DND-41 (cell line): ENCODE data around the gene C1QTNF2.
"Not testable (repeated sequence)": the region's sequence is repeated elsewhere in the genome, so short reads cannot be mapped to it uniquely, and the experiment has no call there.

Experiments
- ATAC-seq: fragments of 200-7000 bp; cut with Tn5 transposase; 3 replicates; pipeline ENCODE4 v1.9.1; 2021; ENCODE audit warnings: low read depth; ENCODE audit not compliant: insufficient read depth
- DNase-seq: peaks from one replicate; pipeline ENCODE4 v3.0.0-alpha.2; 2020
- H2AFZ ChIP-seq: 2 replicates; pipeline ENCODE4 v1.6.0; 2012; ENCODE audit warnings: low read depth, low read length
- H3K27ac ChIP-seq: 2 replicates; pipeline ENCODE4 v1.5.1; 2012; ENCODE audit warnings: low read length, inconsistent platforms
- H3K27me3 ChIP-seq: fragments of 200-600 bp; sonication (generic); 2 replicates; pipeline ENCODE4 v1.6.0; 2012; ENCODE audit warnings: low read length, mild to moderate bottlenecking, inconsistent platforms; ENCODE audit not compliant: insufficient read depth, poor library complexity
- H3K36me3 ChIP-seq: 2 replicates; pipeline ENCODE4 v1.5.1; 2012; ENCODE audit warnings: low read length, inconsistent platforms; ENCODE audit not compliant: insufficient read depth
- H3K4me1 ChIP-seq: 2 replicates; pipeline ENCODE4 v1.5.1; 2012; ENCODE audit warnings: mild to moderate bottlenecking, low read length; ENCODE audit not compliant: insufficient read depth
- H3K4me2 ChIP-seq: 2 replicates; pipeline ENCODE4 v1.6.0; 2012; ENCODE audit warnings: mild to moderate bottlenecking, moderate library complexity, low read length, inconsistent platforms; ENCODE audit not compliant: insufficient read depth
- H3K4me3 ChIP-seq, 2 experiments: fragments of 200-600 bp in 1 of 2; shearing (Covaris generic) in 1 of 2; 2 replicates each; pipeline ENCODE4 v1.5.1; 2012 to 2016; ENCODE audit warnings: inconsistent platforms in 2 of 2, low read length in 2 of 2, mild to moderate bottlenecking in 2 of 2, low read depth in 1 of 2, moderate library complexity in 1 of 2
- H3K79me2 ChIP-seq: 2 replicates; pipeline ENCODE4 v1.6.0; 2012; ENCODE audit warnings: low read length, inconsistent platforms; ENCODE audit not compliant: insufficient read depth
- H3K9ac ChIP-seq: 2 replicates; pipeline ENCODE4 v1.6.0; 2012; ENCODE audit warnings: low read depth, mild to moderate bottlenecking, inconsistent platforms, low read length, moderate library complexity
- H3K9me3 ChIP-seq: 2 replicates; pipeline ENCODE4 v1.5.1; 2012; ENCODE audit warnings: low read length, moderate library complexity, mild to moderate bottlenecking, inconsistent platforms; ENCODE audit not compliant: insufficient read depth, severe bottlenecking
- H4K20me1 ChIP-seq: 2 replicates; pipeline ENCODE4 v1.6.0; 2012; ENCODE audit warnings: low read length; ENCODE audit not compliant: insufficient read depth
- EZH2 ChIP-seq: IDR thresholded peaks from 3 replicates; pipeline ENCODE4 v1.6.1; 2012; ENCODE audit warnings: borderline replicate concordance, low read depth, mild to moderate bottlenecking, moderate library complexity, low read length, inconsistent platforms; ENCODE audit not compliant: severe bottlenecking
- TF ChIP-seq, protein P1 (sequence below): IDR thresholded peaks from 2 replicates; pipeline ENCODE4 v1.5.1; 2012; ENCODE audit warnings: borderline replicate concordance, low read length, moderate library complexity, mild to moderate bottlenecking; ENCODE audit not compliant: poor library complexity, severe bottlenecking; ENCODE audit errors: extremely low read depth

The C1QTNF2 gene

DNA sequence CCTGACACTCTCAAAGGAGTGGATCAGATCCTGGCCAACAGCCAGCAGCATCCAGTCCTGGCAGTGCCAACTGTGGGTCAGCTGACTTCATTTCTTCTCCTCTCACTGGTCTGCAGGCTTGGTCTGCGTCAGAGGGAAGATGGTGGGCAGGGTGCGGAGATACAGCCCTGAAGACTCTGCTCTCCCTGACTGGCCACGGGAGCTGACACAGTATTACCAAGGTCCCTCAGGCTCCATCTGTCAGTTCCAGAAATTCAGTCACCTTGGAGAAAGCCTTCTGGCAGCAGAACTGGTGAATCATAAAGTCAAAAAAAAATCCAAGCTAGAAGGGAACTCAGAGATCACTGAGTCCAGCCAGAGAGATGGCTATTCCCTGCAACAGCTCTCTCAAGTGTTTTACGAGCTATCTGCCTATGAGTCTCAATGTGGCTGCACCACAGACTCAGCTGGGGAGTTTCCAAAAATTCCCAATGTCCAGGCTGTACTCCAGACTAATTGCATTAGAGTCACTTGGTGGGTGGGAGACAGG, 27.9 kb downstream of the C1QTNF2 start:
- Histone ChIP-seq H3K27ac (no peak overlapping the region), H3K9ac (no peak overlapping the region), H3K79me2 (no peaks in the 10 kb centered on the region), H3K27me3 (no peaks in the 10 kb centered on the region), H3K4me2 (no peak overlapping the region), H3K36me3 (no peaks in the 10 kb centered on the region), H3K9me3 (no peaks in the 10 kb centered on the region), H2AFZ (no peak overlapping the region), H3K4me3 (no peak overlapping the region), H4K20me1 (no peaks in the 10 kb centered on the region), H3K4me1 (peaks cover 4% of the 10 kb centered on the region; the same call in 1 of the 2 replicates)
- TF ChIP-seq EZH2, result no peak
- TF ChIP-seq, protein P1, sequence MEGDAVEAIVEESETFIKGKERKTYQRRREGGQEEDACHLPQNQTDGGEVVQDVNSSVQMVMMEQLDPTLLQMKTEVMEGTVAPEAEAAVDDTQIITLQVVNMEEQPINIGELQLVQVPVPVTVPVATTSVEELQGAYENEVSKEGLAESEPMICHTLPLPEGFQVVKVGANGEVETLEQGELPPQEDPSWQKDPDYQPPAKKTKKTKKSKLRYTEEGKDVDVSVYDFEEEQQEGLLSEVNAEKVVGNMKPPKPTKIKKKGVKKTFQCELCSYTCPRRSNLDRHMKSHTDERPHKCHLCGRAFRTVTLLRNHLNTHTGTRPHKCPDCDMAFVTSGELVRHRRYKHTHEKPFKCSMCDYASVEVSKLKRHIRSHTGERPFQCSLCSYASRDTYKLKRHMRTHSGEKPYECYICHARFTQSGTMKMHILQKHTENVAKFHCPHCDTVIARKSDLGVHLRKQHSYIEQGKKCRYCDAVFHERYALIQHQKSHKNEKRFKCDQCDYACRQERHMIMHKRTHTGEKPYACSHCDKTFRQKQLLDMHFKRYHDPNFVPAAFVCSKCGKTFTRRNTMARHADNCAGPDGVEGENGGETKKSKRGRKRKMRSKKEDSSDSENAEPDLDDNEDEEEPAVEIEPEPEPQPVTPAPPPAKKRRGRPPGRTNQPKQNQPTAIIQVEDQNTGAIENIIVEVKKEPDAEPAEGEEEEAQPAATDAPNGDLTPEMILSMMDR, result no peak
- no peak for ATAC-seq
- no peak for DNase-seq

GRCh38 chr5:160341309-160341870, 29.0 kb downstream of the C1QTNF2 start:
- ATAC-seq, result no peak
- H2AFZ ChIP-seq, result no peak overlapping the region
- no peak for DNase-seq
- no peak overlapping the region for H3K9ac ChIP-seq
- H3K4me1 ChIP-seq, result peaks cover 4% of the 10 kb centered on the region; the same call in 1 of the 2 replicates
- H3K9me3 ChIP-seq, result no peaks in the 10 kb centered on the region
- no peak overlapping the region for H3K27ac ChIP-seq
- no peak overlapping the region for H3K4me3 ChIP-seq
- TF ChIP-seq EZH2, result no peak
- TF ChIP-seq, protein P1, result no peak
- H3K27me3 ChIP-seq, result no peaks in the 10 kb centered on the region
- H3K36me3 ChIP-seq, result no peaks in the 10 kb centered on the region
- H3K79me2 ChIP-seq, result no peaks in the 10 kb centered on the region
- H4K20me1 ChIP-seq, result no peaks in the 10 kb centered on the region
- no peak overlapping the region for H3K4me2 ChIP-seq

DNA sequence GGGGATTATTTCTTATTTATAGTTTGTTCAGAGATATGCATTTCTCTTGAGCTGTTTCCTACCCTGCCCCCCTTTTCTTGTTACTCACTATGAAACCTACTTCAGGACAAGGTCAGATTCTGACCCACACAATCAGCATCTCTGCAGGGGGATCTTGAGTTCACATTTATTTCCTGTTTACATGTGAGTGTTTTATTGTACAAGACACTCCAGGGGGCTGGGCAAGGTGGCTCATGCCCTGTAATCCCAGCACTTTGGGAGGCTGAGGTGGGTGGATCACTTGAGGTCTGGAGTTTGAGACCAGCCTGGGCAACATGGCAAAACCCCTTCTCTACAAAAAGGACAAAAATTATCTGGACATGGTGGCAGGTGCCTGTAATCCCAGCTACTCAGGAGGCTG, 29.9 kb downstream of the C1QTNF2 start:
- H4K20me1 ChIP-seq, H3K79me2 ChIP-seq, H3K27ac ChIP-seq, H3K9me3 ChIP-seq, H3K4me1 ChIP-seq, H3K27me3 ChIP-seq, DNase-seq, H3K4me3 ChIP-seq, H3K9ac ChIP-seq, H3K36me3 ChIP-seq, H3K4me2 ChIP-seq, H2AFZ ChIP-seq, ATAC-seq: not testable (repeated sequence)

- H3K36me3 ChIP-seq, result no peaks in the 10 kb centered on the region
- no peaks in the 10 kb centered on the region for H3K4me1 ChIP-seq
- no peak overlapping the region for H3K4me3 ChIP-seq
- no peak for TF ChIP-seq EZH2
- TF ChIP-seq, protein P1, result no peak
- H3K27me3 ChIP-seq, result no peaks in the 10 kb centered on the region
- no peak overlapping the region for H3K27ac ChIP-seq
- H3K9ac ChIP-seq, result no peak overlapping the region
- DNase-seq (no peak), ATAC-seq (no peak)
- H2AFZ ChIP-seq, result no peak overlapping the region
- H3K79me2 ChIP-seq, result no peaks in the 10 kb centered on the region
- H3K4me2 ChIP-seq, result no peak overlapping the region
- no peaks in the 10 kb centered on the region for H3K9me3 ChIP-seq
- H4K20me1 ChIP-seq, result no peaks in the 10 kb centered on the region
These were observed 30.9 kb downstream of the C1QTNF2 start for GRCh38 chr5:160339406-160340130.

GRCh38 chr5:160334716-160335115, 35.7 kb downstream of the C1QTNF2 start:
- not testable (repeated sequence) for H2AFZ ChIP-seq

More at GRCh38 chr5:160334716-160335115, 35.7 kb downstream of the C1QTNF2 start:
- not testable (repeated sequence) for H4K20me1 ChIP-seq, H3K9me3 ChIP-seq, ATAC-seq, H3K27ac ChIP-seq, H3K9ac ChIP-seq, H3K36me3 ChIP-seq, H3K79me2 ChIP-seq, H3K4me1 ChIP-seq, DNase-seq, H3K27me3 ChIP-seq, H3K4me2 ChIP-seq, H3K4me3 ChIP-seq
